GM19023 (cell line): ENCODE results near the gene FGB.
A peak's percentile ranks its signal among the peaks of the same experiment; 100 is the strongest.

Source experiments
- ATAC-seq: cut with Tn5 transposase; IDR thresholded peaks from one replicate; pipeline ENCODE4 v1.9.1; 2021; ENCODE audit warnings: mild to moderate bottlenecking, moderate library complexity; ENCODE audit not compliant: unreplicated experiment

Gene FGB

DNA sequence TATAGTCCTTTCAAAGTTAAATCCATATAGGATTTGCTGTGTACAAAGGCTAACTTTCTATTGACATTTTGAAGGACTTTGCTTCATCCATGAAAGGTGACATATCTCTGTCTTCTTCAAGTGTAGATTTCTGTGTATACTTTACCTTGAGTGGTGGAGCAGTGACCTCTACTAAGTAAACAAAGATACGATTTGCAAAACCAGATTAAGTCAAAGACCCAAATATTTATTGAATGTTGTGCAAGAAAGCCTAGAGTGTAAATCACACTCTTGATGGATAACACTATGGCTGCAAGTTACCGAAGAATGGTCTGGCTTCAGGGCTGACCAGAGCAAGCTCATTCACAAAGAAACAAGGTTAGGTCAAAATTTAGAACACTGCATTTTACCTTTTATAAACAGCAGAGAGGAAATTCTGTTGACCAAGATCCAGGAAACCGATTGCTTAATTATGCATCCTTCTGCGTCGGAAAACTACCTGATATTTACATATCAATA lies 55.1 kb downstream of the FGB start:
- no peak for ATAC-seq

DNA sequence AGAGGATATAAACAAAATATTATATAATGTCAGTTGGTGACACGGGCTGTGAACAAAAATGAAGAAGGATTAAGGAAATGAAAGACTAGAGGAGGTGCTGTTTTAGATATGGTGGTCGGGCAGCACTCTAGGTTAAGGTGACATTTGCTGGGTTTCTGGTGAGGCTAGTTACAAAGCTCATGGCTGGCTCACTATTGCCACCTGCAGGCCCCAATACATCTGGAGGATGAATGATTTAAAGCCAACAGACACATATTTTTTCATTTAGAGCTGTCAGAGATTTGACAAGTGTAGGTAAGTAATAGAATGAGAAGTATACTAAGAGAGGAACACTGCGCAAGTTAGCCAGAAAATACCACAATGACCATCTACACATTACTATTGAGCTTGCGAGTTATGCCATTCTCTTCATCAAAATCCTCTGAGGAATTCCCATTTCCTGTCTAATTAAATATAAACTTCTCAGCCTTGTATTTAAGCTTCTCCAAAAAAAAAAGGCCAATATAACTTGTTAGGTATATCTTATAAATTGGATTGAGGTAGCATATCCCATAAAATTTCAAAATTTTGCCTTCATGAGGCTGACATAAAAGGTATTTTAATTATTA lies 56.0 kb downstream of the FGB start:
- peak; percentile 66 for ATAC-seq

DNA sequence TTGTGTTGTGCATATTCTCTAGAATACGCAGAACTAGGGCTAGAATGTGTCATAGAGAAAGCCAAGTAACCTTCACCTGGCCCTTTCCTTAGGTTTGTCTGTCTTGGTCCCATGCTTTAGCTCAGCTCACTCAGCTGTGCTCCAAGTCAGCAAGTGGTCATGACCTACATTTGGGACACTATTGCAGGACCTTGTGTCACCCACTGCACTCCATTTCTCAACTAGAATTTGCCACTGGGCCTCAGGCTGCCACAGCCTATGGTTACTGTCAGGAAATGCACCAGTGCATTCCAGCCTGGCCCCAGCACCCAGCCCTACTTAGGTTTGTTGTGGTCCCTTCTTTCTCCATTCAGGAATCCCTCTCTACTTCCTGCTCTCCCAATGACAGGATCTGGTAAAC lies 57.3 kb downstream of the FGB start:
- ATAC-seq: no peak
